ENCODE measurements around the gene GDAP2.

DNA sequence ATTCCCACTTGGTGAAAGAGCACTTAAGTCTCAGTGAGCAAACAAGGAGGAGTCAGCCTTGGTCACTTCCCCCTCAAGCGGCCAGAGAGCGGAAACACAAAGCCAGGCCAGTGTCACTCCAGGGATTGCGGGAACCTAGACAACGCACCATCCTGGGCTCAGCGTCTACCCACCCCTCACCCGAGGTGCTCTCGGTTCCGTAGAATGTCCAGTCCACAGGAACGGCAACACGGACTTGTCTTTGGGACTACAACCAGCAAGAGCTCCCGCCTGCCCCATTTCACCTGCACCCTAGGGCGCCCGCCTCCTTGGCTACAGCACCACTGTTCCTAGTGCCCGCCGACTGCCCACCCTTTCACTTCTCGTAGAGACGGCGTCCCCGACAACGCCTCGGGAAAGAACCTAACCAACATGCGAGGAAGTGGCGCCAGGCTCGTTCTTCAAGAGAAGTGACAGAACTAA, 509 bp downstream of the GDAP2 start:
- TF ChIP-seq GATA3 (IDR thresholded peaks at IDR 0.05; ENCODE audit: low read depth, low read length) (no peak), GATA2 (IDR thresholded peaks at IDR 0.05; ENCODE audit: low read depth, low read length) (no peak)

Measured in SH-SY5Y (cell line).